ENCODE measurements around the gene THYN1.

DNA sequence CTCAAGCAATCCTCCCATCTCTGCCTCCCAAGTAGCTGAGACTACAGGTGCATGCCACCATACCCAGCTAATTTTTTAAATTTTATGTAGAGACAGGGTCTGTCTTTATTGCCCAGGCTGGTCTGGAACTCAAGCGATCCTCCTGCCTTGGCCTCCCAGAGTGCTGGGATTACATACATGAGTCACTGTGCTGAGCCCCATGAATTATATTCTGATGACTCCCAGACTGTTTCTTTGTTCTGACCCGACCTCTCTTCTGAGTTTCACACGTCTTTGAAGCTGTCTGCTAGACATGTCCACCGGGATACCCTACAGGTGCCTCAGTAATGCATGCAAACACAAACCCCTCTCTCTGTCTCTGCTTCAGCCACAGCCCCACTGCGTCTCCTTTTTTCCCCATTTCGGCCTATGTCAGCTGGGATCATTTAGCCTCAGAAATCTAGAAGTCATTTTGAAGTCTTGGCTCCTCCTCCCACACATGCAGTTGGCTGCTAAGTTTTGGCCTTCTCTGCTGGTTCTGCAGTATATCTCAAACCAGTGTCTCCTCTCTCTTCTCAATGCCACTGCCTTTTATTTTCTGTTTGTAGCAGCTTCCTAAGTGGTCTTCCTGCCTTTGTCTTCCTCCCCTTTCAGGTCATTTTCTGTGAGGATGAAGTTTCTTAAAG is 23.9 kb downstream of the THYN1 start:
- no peak for TF ChIP-seq POLR2A (IDR thresholded peaks at IDR 0.05)
- TF ChIP-seq, protein P1, sequence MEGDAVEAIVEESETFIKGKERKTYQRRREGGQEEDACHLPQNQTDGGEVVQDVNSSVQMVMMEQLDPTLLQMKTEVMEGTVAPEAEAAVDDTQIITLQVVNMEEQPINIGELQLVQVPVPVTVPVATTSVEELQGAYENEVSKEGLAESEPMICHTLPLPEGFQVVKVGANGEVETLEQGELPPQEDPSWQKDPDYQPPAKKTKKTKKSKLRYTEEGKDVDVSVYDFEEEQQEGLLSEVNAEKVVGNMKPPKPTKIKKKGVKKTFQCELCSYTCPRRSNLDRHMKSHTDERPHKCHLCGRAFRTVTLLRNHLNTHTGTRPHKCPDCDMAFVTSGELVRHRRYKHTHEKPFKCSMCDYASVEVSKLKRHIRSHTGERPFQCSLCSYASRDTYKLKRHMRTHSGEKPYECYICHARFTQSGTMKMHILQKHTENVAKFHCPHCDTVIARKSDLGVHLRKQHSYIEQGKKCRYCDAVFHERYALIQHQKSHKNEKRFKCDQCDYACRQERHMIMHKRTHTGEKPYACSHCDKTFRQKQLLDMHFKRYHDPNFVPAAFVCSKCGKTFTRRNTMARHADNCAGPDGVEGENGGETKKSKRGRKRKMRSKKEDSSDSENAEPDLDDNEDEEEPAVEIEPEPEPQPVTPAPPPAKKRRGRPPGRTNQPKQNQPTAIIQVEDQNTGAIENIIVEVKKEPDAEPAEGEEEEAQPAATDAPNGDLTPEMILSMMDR (IDR thresholded peaks at IDR 0.05) = no peak

All from body of pancreas (tissue), 4 donors.